Heart left ventricle (tissue), 16 donors: ENCODE measurements around the gene YOD1. TPM values are rescaled to one million over a fixed set of nuclear protein-coding genes. Genes with fewer than 3 reads are reported as not detected.

ENCODE experiments used
- ATAC-seq, 4 donors: fragments of 200-7000 bp; cut with Tn5 transposase; one replicate each; pipeline ENCODE4 v1.9.1; 2020 to 2022; ENCODE audit warnings: moderate library complexity in 4 of 4, mild to moderate bottlenecking in 3 of 4, moderate number of reproducible peaks in 1 of 4
- DNase-seq, 5 donors: peaks; one replicate each; pipeline ENCODE4 v3.0.0-alpha.2; 2020
- H3K27ac ChIP-seq, 12 donors: fragments of 200-600 bp; sonication (generic) in 4 of 12; one replicate each; pipeline versions ENCODE4 v1.5.0 to v1.8.0; 2016 to 2022; ENCODE audit warnings: mild to moderate bottlenecking in 2 of 12
- H3K27me3 ChIP-seq, 9 donors: fragments of 200-600 bp; sonication (generic) in 2 of 9; one replicate each; pipeline versions ENCODE4 v1.5.1 to v1.8.0; 2016 to 2022; ENCODE audit warnings: mild to moderate bottlenecking in 3 of 9
- H3K36me3 ChIP-seq, 9 donors: fragments of 200-600 bp; sonication (generic) in 2 of 9; one replicate each; pipeline versions ENCODE4 v1.5.0 to v1.8.0; 2018 to 2022; ENCODE audit warnings: mild to moderate bottlenecking in 2 of 9
- H3K4me1 ChIP-seq, 12 donors: fragments of 200-600 bp; sonication (generic) in 4 of 12; one replicate each; pipeline versions ENCODE4 v1.5.0 to v1.8.0; 2016 to 2022; ENCODE audit warnings: mild to moderate bottlenecking in 3 of 12
- H3K4me3 ChIP-seq, 12 donors: fragments of 200-600 bp; sonication (generic) in 4 of 12; one replicate each; pipeline versions ENCODE4 v1.5.0 to v1.8.0; 2017 to 2022; ENCODE audit warnings: mild to moderate bottlenecking in 9 of 12, moderate library complexity in 4 of 12
- H3K9me3 ChIP-seq, 12 donors: fragments of 200-600 bp; sonication (generic) in 4 of 12; one replicate each; pipeline versions ENCODE4 v1.5.0 to v1.8.0; 2016 to 2022; ENCODE audit warnings: mild to moderate bottlenecking in 1 of 12
- POLR2A ChIP-seq, 2 donors: fragments of 450-650 bp; IDR thresholded peaks; one replicate each; pipeline ENCODE4 v1.6.1; 2017; ENCODE audit warnings: antibody characterized with exemption in 2 of 2, mild to moderate bottlenecking in 2 of 2, moderate library complexity in 2 of 2
- WGBS, 4 donors: extraction: QIAGEN DNeasy Blood & Tissue Kit in 2 of 4; methylation state at CpG; one replicate each; pipeline versions ENCODE4 v1.1.5 to v1.1.7; 2013 to 2018; 5-methylcytosine and 5-hydroxymethylcytosine counted together
- intact Hi-C, 10 donors: fragments of 100-400 bp; cut with DNase I; formaldehyde crosslinking; loops; one replicate each; pipeline versions ENCODE4 v1.11.1 to v1.14.2; 2022
- polyA plus RNA-seq, 2 donors: library from polyadenylated mRNA; stranded (reverse); fragments of 200-250 nt; gene quantifications; one replicate each; pipeline ENCODE4 v1.2.3, GENCODE V29; 2013
- total RNA-seq, 9 donors: library from RNA; depleted of rRNA in 2 of 9; stranded (reverse); fragments of >200 nt in 2 of 9; fragmentation: NEBNext Ultra II Directional in 3 of 9; extraction: Animal tissue kit (Norgen Biotek cat#: 25700) in 3 of 9; gene quantifications; one replicate each; pipeline versions ENCODE4 v1.1.0 to v1.2.4, GENCODE V29; 2016 to 2023
- TF ChIP-seq, protein P1 (sequence below), 12 donors: fragments of 200-600 bp; sonication (generic) in 4 of 12; IDR thresholded peaks; one replicate each; pipeline versions ENCODE4 v1.5.0 to v1.8.0; 2018 to 2022; ENCODE audit warnings: antibody characterized with exemption in 12 of 12, mild to moderate bottlenecking in 5 of 12
- donor health status: ischemic (EF 13 %, LVEDD 7.1; RV severe dilation, severe dysfunction).
- donor health status: healthy with polysubstance abuse.
- donor health status: DM: no; HTN: yes; CAD: no.
- donor health status: DM: no; HTN: no; CAD: no.
- donor health status: ischemic (EF 25% LVEDD 6.9; RV normal size, moderate dysfunction).
- donor health status: ischemic (EF 25% LVEDD 5.7; RV mildly dilated, moderate dysfunction).
- donor health status: healthy.
- donor health status: DM: yes; HTN: yes; CAD: no.
- donor health status: ischemic (EF 35%, LVEDD 5.7; RV mildly dilated, moderate dysfunction).
- donor health status: nonischemic (EF 11% LVEDD 7.7; RV severe dilation, severe dysfunction).
- donor health status: DM: yes; HTN: yes; CAD: no.
- donor health status: PGD.
- donor health status: ischemic (EF 29% LVEDD 5.4; RV normal size, mild dysfunction).
- donor health status: nonischemic (EF 23%, LVEDD 6.1; RV moderate dilation, normal function).

YOD1 gene
- total and polyA plus RNA-seq, 11 donors, result 1.9 to 7.4 (median 5.8) TPM

DNA sequence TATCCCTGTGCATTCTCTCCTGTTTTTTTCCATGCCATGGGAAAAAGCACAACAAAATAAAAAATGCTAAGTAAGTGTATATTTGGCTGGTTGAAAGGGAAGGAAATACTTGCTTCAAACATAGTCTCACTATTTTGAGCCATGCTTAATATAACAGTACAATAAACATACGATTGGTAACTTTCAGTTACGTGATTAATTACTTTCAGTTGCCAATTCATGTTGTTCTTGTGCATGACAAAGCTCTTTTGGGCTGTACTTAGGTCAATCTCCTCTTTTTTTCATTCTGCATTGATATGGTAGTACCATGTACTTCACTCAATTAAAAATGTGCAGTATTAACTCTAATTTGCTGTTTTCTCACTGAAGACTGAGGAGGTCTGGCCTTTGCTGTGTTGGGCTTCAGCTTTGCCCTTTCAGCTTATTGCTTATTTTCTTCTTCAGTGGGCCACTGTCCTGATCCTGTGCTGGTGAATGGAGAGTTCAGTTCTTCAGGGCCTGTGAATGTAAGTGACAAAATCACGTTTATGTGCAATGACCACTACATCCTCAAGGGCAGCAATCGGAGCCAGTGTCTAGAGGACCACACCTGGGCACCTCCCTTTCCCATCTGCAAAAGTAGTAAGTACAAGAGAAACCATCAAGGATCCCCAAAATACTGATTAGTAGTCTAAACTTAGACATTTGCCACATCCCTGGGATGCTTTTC, 40.3 kb upstream of the YOD1 start:
- peaks cover 0 to 6% (median 0%) of the 10 kb centered on the region in 12 donors for H3K4me1 ChIP-seq
- WGBS, 4 donors, result 71 to 80% (median 74%) methylated on average over 4 of the region's 4 CpGs
- no peak for ATAC-seq
- no peaks in the 10 kb centered on the region for H3K9me3 ChIP-seq
- intact Hi-C loops, result loop anchor here in 1 of 10 donors (5.0 kb wide), 1 partner anchor 406 kb away; the partner anchor contains the start of gene CR1
- no peak overlapping the region for H3K27ac ChIP-seq
- no peaks in the 10 kb centered on the region for H3K36me3 ChIP-seq
- DNase-seq, result no peak
- no peak overlapping the region for H3K4me3 ChIP-seq
- TF ChIP-seq POLR2A (IDR thresholded peaks at IDR 0.05), result no peak
- TF ChIP-seq, protein P1, sequence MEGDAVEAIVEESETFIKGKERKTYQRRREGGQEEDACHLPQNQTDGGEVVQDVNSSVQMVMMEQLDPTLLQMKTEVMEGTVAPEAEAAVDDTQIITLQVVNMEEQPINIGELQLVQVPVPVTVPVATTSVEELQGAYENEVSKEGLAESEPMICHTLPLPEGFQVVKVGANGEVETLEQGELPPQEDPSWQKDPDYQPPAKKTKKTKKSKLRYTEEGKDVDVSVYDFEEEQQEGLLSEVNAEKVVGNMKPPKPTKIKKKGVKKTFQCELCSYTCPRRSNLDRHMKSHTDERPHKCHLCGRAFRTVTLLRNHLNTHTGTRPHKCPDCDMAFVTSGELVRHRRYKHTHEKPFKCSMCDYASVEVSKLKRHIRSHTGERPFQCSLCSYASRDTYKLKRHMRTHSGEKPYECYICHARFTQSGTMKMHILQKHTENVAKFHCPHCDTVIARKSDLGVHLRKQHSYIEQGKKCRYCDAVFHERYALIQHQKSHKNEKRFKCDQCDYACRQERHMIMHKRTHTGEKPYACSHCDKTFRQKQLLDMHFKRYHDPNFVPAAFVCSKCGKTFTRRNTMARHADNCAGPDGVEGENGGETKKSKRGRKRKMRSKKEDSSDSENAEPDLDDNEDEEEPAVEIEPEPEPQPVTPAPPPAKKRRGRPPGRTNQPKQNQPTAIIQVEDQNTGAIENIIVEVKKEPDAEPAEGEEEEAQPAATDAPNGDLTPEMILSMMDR (IDR thresholded peaks at IDR 0.05), result no peak
- no peaks in the 10 kb centered on the region for H3K27me3 ChIP-seq

DNA sequence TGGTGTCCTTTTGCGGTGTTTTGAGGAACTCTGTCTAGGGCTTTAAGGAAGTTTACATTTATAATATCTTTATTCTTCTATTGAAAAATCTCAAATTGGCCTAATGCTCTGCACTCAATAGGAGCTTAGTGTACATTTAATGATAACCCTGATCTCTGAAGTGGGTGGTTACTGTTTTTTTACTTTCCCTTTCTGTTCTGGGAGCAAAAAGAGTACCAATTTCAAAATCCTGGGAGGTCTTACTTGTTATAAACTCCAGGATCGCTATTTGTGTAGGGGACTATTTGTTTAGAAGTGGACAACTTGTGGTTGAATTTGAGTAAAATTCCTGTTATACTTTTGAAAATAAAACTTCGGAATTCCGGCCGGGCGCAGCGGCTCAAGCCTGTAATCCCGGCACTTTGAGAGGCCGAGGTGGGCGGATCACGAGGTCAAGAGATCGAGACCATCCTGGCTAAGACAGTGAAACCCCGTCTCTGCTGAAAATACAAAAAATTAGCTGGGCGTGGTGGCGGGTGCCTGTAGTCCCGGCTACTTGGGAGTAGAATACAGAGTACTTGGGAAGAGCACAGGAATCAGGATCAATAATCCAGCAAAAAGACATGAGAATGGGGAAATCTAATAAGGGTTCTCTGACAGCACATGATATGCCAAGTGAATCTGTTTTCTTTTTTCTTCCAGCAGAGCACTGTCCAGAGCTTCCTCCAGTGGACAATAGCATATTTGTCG, 38.8 kb upstream of the YOD1 start:
- H3K27ac ChIP-seq, result no peak overlapping the region
- intact Hi-C loops, result loop anchor here in 5 of 10 donors (2.0 to 10.0 kb wide), 4 partner anchors 235 to 408 kb away; partner anchors contain the start of genes CR1 (in 4 of the 5) and CD55 (in 1 of the 5)
- ATAC-seq, result no peak
- 94 to 96% (median 95%) methylated on average over 17 of the region's 17 CpGs for WGBS, 4 donors
- H3K4me3 ChIP-seq, result no peak overlapping the region
- H3K4me1 ChIP-seq, result peaks cover 0 to 9% (median 0%) of the 10 kb centered on the region in 12 donors
- no peaks in the 10 kb centered on the region for H3K36me3 ChIP-seq
- DNase-seq, result no peak
- no peak for TF ChIP-seq POLR2A (IDR thresholded peaks at IDR 0.05)
- TF ChIP-seq, protein P1 (IDR thresholded peaks at IDR 0.05), result no peak
- no peaks in the 10 kb centered on the region for H3K27me3 ChIP-seq
- H3K9me3 ChIP-seq, result no peaks in the 10 kb centered on the region

- TF ChIP-seq, protein P1 (IDR thresholded peaks at IDR 0.05), result no peak
- no peak for TF ChIP-seq POLR2A (IDR thresholded peaks at IDR 0.05)
- WGBS, 4 donors, result 78 to 85% (median 81%) methylated on average over 9 of the region's 9 CpGs
- H3K4me1 ChIP-seq, result peaks cover 0 to 13% (median 0%) of the 10 kb centered on the region in 12 donors
- H3K36me3 ChIP-seq, result no peaks in the 10 kb centered on the region
- H3K27ac ChIP-seq, result no peak within 1 kb of the TSS
- H3K9me3 ChIP-seq, result no peaks in the 10 kb centered on the region
- DNase-seq (no peak), ATAC-seq (peak in 3 of 4 donors; percentile 40 to 47 (median 46))
- H3K4me3 ChIP-seq, result no peak within 1 kb of the TSS
- no peaks in the 10 kb centered on the region for H3K27me3 ChIP-seq
- intact Hi-C loops, result loop anchor here in 5 of 10 donors (2.0 to 10.0 kb wide), 4 partner anchors 236 to 408 kb away; partner anchors contain the start of genes CR1 (in 3 of the 5) and CD55 (in 1 of the 5)
These were observed 38.0 kb upstream of the YOD1 start, which contains the start of gene C4BPB for GRCh38 chr1:207088701-207089626. Gene C4BPB, plus strand, starts transcription at chr1:207088860. Its CDS starts 672 bp downstream, at chr1:207089532.
